PC-9 (cell line): ENCODE data around the gene TNFRSF8.

Source experiments
- CTCF ChIP-seq: fragments of 200-600 bp; sonication (generic); conservative IDR thresholded peaks from 2 replicates; pipeline ENCODE4 v1.6.1; 2017; ENCODE audit warnings: mixed run types, antibody characterized with exemption, mild to moderate bottlenecking, moderate library complexity
- EZH2 ChIP-seq: fragments of 200-600 bp; sonication (generic); IDR thresholded peaks from 2 replicates; pipeline ENCODE4 v1.8.0; 2017; ENCODE audit warnings: antibody characterized with exemption, low read depth

- TF ChIP-seq EZH2, result no peak
- TF ChIP-seq CTCF, result no peak
Measured at GRCh38 chr1:12121212-12122003, 58.3 kb downstream of the TNFRSF8 start.
